GM21515 (cell line): ENCODE results near the gene SLX9.

Source experiments
- ATAC-seq: cut with Tn5 transposase; IDR thresholded peaks from one replicate; pipeline ENCODE4 v1.9.1; 2021; ENCODE audit not compliant: unreplicated experiment

SLX9 gene

GRCh38 chr21:44957047-44957831, 17.4 kb downstream of the SLX9 start:
- no peak for ATAC-seq

GRCh38 chr21:44957901-44958451, 18.1 kb downstream of the SLX9 start:
- no peak for ATAC-seq

GRCh38 chr21:44958471-44959191, 18.8 kb downstream of the SLX9 start:
- no peak for ATAC-seq

- no peak for ATAC-seq
Observed at GRCh38 chr21:44959376-44960091, 19.7 kb downstream of the SLX9 start.

- no peak for ATAC-seq
Observed at GRCh38 chr21:44960141-44961092, 20.6 kb downstream of the SLX9 start.

- no peak for ATAC-seq
Observed at GRCh38 chr21:44962403-44962966, 22.7 kb downstream of the SLX9 start.

- ATAC-seq = no peak
Observed at GRCh38 chr21:44964381-44964780, 24.6 kb downstream of the SLX9 start.

GRCh38 chr21:44965251-44966022, 25.6 kb downstream of the SLX9 start:
- no peak for ATAC-seq

- ATAC-seq = no peak
Observed at GRCh38 chr21:44966135-44967081, 26.6 kb downstream of the SLX9 start.

- no peak for ATAC-seq
Observed at GRCh38 chr21:44967082-44968047, 27.5 kb downstream of the SLX9 start.

GRCh38 chr21:44969066-44969670, 29.3 kb downstream of the SLX9 start:
- no peak for ATAC-seq

- ATAC-seq = no peak
Observed at GRCh38 chr21:44969931-44970755, 30.3 kb downstream of the SLX9 start.

GRCh38 chr21:44970766-44971671, 31.2 kb downstream of the SLX9 start:
- ATAC-seq = no peak

- ATAC-seq = no peak
Observed at GRCh38 chr21:44971672-44971995, 31.8 kb downstream of the SLX9 start.

GRCh38 chr21:44972301-44972814, 32.5 kb downstream of the SLX9 start:
- ATAC-seq = no peak
